Liver (tissue), 9 donors: ENCODE results near the gene IQSEC1. TPM values are rescaled to one million over a fixed set of nuclear protein-coding genes. Genes with fewer than 3 reads are reported as not detected.

Experiments
- DNase-seq: peaks from one replicate; pipeline ENCODE4 v3.0.0-alpha.2; 2017; ENCODE audit warnings: low spot score
- H3K27ac ChIP-seq, 2 donors: one replicate each; pipeline ENCODE4 v1.7.0; 2013; ENCODE audit warnings: inconsistent platforms in 2 of 2, low read length in 2 of 2, control low read depth in 1 of 2, low read depth in 1 of 2, mild to moderate bottlenecking in 1 of 2
- H3K27me3 ChIP-seq, 4 donors: one replicate each; pipeline versions ENCODE4 v1.6.1 to v1.7.0; 2013; ENCODE audit warnings: low read length in 3 of 4, inconsistent platforms in 1 of 4, mild to moderate bottlenecking in 1 of 4, moderate library complexity in 1 of 4; ENCODE audit not compliant: control insufficient read depth in 4 of 4, insufficient read depth in 4 of 4
- H3K36me3 ChIP-seq, 4 donors: one replicate each; pipeline versions ENCODE4 v1.6.1 to v1.7.0; 2013; ENCODE audit warnings: low read length in 3 of 4, mild to moderate bottlenecking in 3 of 4, low read depth in 1 of 4, moderate library complexity in 1 of 4; ENCODE audit not compliant: control insufficient read depth in 4 of 4, insufficient read depth in 3 of 4
- H3K4me1 ChIP-seq, 4 donors: one replicate each; pipeline versions ENCODE4 v1.6.1 to v1.7.0; 2013; ENCODE audit warnings: low read length in 3 of 4, mild to moderate bottlenecking in 3 of 4, moderate library complexity in 1 of 4; ENCODE audit not compliant: control insufficient read depth in 4 of 4, insufficient read depth in 4 of 4
- H3K4me3 ChIP-seq, 3 donors: one replicate each; pipeline versions ENCODE4 v1.6.1 to v1.7.0; 2013; ENCODE audit warnings: low read length in 3 of 3, control low read depth in 1 of 3, low read depth in 1 of 3, mild to moderate bottlenecking in 1 of 3
- H3K9ac ChIP-seq, 2 donors: one replicate each; pipeline ENCODE4 v1.7.0; 2013; ENCODE audit warnings: low read length in 2 of 2, mild to moderate bottlenecking in 2 of 2, moderate library complexity in 2 of 2, control low read depth in 1 of 2, low read depth in 1 of 2
- H3K9me3 ChIP-seq, 4 donors: one replicate each; pipeline versions ENCODE4 v1.6.1 to v1.7.0; 2013; ENCODE audit warnings: low read length in 3 of 4; ENCODE audit not compliant: control insufficient read depth in 4 of 4
- EGR1 ChIP-seq, 2 donors: IDR thresholded peaks; 2 replicates each; pipeline ENCODE4 v1.6.1; 2016 to 2018; ENCODE audit warnings: antibody characterized with exemption in 2 of 2, low read depth in 2 of 2
- FOXA1 ChIP-seq: IDR thresholded peaks from 2 replicates; pipeline ENCODE4 v1.6.1; 2016; ENCODE audit warnings: antibody characterized with exemption
- GABPA ChIP-seq, 2 donors: IDR thresholded peaks in 1 of 2; conservative IDR thresholded peaks in 1 of 2; 2 replicates each; pipeline ENCODE4 v1.6.1; 2016; ENCODE audit warnings: antibody characterized with exemption in 2 of 2, mild to moderate bottlenecking in 1 of 2, moderate library complexity in 1 of 2
- JUND ChIP-seq, 2 donors: IDR thresholded peaks; 2 replicates each; pipeline ENCODE4 v1.6.1; 2016; ENCODE audit warnings: antibody characterized with exemption in 2 of 2
- NR2F2 ChIP-seq: IDR thresholded peaks from 2 replicates; pipeline ENCODE4 v1.6.1; 2016; ENCODE audit warnings: antibody characterized with exemption
- RAD21 ChIP-seq, 2 donors: IDR thresholded peaks; 2 replicates each; pipeline ENCODE4 v1.6.1; 2016; ENCODE audit warnings: antibody characterized with exemption in 2 of 2, mild to moderate bottlenecking in 2 of 2
- RXRA ChIP-seq, 2 donors: IDR thresholded peaks; 2 replicates each; pipeline ENCODE4 v1.6.1; 2017 to 2018; ENCODE audit warnings: antibody characterized with exemption in 2 of 2, mild to moderate bottlenecking in 1 of 2
- SP1 ChIP-seq: IDR thresholded peaks from 2 replicates; pipeline ENCODE4 v1.6.1; 2018; ENCODE audit warnings: antibody characterized with exemption, mild to moderate bottlenecking
- TAF1 ChIP-seq: conservative IDR thresholded peaks from 2 replicates; pipeline ENCODE4 v1.6.1; 2016; ENCODE audit warnings: antibody characterized with exemption, mild to moderate bottlenecking
- YY1 ChIP-seq: IDR thresholded peaks from 2 replicates; pipeline ENCODE4 v1.6.1; 2016; ENCODE audit warnings: antibody characterized with exemption, mild to moderate bottlenecking
- ZBTB33 ChIP-seq: IDR thresholded peaks from 2 replicates; pipeline ENCODE4 v1.6.1; 2016; ENCODE audit warnings: antibody characterized with exemption
- WGBS: extraction: QIAGEN DNeasy Blood & Tissue Kit; methylation state at CpG from one replicate; pipeline ENCODE4 v1.1.7; 2013; 5-methylcytosine and 5-hydroxymethylcytosine counted together
- polyA plus RNA-seq, 2 donors: library from polyadenylated mRNA; stranded (reverse) in 1 of 2; unstranded in 1 of 2; fragments of 200-250 nt in 1 of 2; fragments of >200 nt in 1 of 2; fragmentation: Nextera tagmentation in 1 of 2; extraction: Ambion mirVana in 1 of 2; gene quantifications; one replicate each; pipeline versions ENCODE4 v1.2.1 to v1.2.3, GENCODE V29; 2013 to 2015
- total RNA-seq, 2 donors: library from RNA; depleted of rRNA; stranded (reverse); fragments of >200 nt; gene quantifications; one replicate each; pipeline ENCODE4 v1.2.3, GENCODE V29; 2014
- TF ChIP-seq, protein P1 (sequence below): IDR thresholded peaks from 2 replicates; pipeline ENCODE4 v1.6.1; 2016; ENCODE audit warnings: antibody characterized with exemption, mild to moderate bottlenecking
- TF ChIP-seq, protein P2 (sequence below): IDR thresholded peaks from 2 replicates; pipeline ENCODE4 v1.6.1; 2016; ENCODE audit warnings: antibody characterized with exemption
- donor health status: healthy.
- donor health status: healthy.
- donor health status: healthy.
- donor health status: healthy.
- donor health status: healthy.

IQSEC1 gene
- total and polyA plus RNA-seq, 4 donors = 12.7 to 56.0 (median 36.2) TPM

GRCh38 chr3:12935023-12935860, 138.0 kb downstream of the IQSEC1 start (continued):
- TF ChIP-seq, protein P1, sequence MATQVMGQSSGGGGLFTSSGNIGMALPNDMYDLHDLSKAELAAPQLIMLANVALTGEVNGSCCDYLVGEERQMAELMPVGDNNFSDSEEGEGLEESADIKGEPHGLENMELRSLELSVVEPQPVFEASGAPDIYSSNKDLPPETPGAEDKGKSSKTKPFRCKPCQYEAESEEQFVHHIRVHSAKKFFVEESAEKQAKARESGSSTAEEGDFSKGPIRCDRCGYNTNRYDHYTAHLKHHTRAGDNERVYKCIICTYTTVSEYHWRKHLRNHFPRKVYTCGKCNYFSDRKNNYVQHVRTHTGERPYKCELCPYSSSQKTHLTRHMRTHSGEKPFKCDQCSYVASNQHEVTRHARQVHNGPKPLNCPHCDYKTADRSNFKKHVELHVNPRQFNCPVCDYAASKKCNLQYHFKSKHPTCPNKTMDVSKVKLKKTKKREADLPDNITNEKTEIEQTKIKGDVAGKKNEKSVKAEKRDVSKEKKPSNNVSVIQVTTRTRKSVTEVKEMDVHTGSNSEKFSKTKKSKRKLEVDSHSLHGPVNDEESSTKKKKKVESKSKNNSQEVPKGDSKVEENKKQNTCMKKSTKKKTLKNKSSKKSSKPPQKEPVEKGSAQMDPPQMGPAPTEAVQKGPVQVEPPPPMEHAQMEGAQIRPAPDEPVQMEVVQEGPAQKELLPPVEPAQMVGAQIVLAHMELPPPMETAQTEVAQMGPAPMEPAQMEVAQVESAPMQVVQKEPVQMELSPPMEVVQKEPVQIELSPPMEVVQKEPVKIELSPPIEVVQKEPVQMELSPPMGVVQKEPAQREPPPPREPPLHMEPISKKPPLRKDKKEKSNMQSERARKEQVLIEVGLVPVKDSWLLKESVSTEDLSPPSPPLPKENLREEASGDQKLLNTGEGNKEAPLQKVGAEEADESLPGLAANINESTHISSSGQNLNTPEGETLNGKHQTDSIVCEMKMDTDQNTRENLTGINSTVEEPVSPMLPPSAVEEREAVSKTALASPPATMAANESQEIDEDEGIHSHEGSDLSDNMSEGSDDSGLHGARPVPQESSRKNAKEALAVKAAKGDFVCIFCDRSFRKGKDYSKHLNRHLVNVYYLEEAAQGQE = no peak

DNA sequence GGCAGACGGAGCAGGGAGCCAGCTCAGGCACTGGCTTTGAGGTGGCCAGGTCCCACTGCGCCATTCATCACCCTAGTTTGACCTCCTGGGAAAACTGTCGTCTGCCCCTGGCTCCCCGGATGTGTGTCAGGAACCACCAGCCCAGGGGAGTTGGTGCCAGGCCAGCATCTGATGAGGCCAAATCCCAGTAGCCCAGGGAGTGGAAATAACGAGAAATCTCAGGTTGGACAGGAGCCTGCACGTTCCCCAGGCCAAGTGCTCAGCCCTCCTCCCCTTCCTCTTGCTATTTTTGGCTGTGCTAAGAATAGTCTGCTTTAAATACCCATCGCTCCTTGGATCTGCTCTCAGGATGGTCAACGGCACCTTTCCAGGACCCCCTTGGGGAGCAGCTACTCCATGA, 138.8 kb downstream of the IQSEC1 start:
- Histone ChIP-seq H3K36me3 (peaks cover 12 to 53% (median 28%) of the 10 kb centered on the region in 4 donors), H3K27ac (no peak overlapping the region), H3K27me3 (no peaks in the 10 kb centered on the region), H3K4me3 (no peak overlapping the region), H3K4me1 (peaks cover 0 to 24% (median 3%) of the 10 kb centered on the region in 4 donors), H3K9me3 (no peaks in the 10 kb centered on the region), H3K9ac (no peak overlapping the region)
- WGBS = 30% methylated on average over 8 of the region's 8 CpGs
- TF ChIP-seq GABPA (IDR thresholded peaks at IDR 0.05 in 1 of 2, conservative IDR thresholded peaks at IDR 0.05 in 1 of 2) (no peak), EGR1 (IDR thresholded peaks at IDR 0.05; ENCODE audit: low read depth in 2 of 2) (no peak), TAF1 (no peak), RAD21 (IDR thresholded peaks at IDR 0.05) (no peak), ZBTB33 (no peak), FOXA1 (no peak), SP1 (no peak), JUND (IDR thresholded peaks at IDR 0.05) (no peak), NR2F2 (peak; percentile 22), YY1 (no peak), RXRA (IDR thresholded peaks at IDR 0.05) (peak in 1 of 2 donors; percentile 22)
- TF ChIP-seq, protein P2, sequence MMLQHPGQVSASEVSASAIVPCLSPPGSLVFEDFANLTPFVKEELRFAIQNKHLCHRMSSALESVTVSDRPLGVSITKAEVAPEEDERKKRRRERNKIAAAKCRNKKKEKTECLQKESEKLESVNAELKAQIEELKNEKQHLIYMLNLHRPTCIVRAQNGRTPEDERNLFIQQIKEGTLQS = no peak
- TF ChIP-seq, protein P1 = no peak
- no peak for DNase-seq
